ENCODE data around the gene GALNT2.
A peak's percentile ranks its signal among the peaks of the same experiment; 100 is the strongest.

The GALNT2 gene

GRCh38 chr1:230109066-230109465 lies 42.0 kb downstream of the GALNT2 start:
- FAIRE-seq (no peak), DNase-seq (ENCODE audit: insufficient read length, low spot score) (no peak)

GRCh38 chr1:230109895-230110667 lies 43.0 kb downstream of the GALNT2 start:
- FAIRE-seq: no peak
- DNase-seq (ENCODE audit: insufficient read length, low spot score): no peak

GRCh38 chr1:230110971-230111370 lies 43.9 kb downstream of the GALNT2 start:
- no peak for DNase-seq (ENCODE audit: insufficient read length, low spot score)
- peak; percentile 88 for FAIRE-seq

- FAIRE-seq (no peak), DNase-seq (ENCODE audit: insufficient read length, low spot score) (no peak)
These were observed 45.2 kb downstream of the GALNT2 start for GRCh38 chr1:230112131-230112701.

- FAIRE-seq (no peak), DNase-seq (ENCODE audit: insufficient read length, low spot score) (no peak)
These were observed 45.7 kb downstream of the GALNT2 start for GRCh38 chr1:230112782-230113181.

GRCh38 chr1:230113235-230113592 lies 46.2 kb downstream of the GALNT2 start:
- DNase-seq (ENCODE audit: insufficient read length, low spot score): no peak
- no peak for FAIRE-seq

GRCh38 chr1:230113593-230114236 lies 46.7 kb downstream of the GALNT2 start:
- DNase-seq (ENCODE audit: insufficient read length, low spot score): peak; percentile 82
- no peak for FAIRE-seq

- no peak for FAIRE-seq
- DNase-seq (ENCODE audit: insufficient read length, low spot score): no peak
These were observed 47.2 kb downstream of the GALNT2 start for GRCh38 chr1:230114237-230114651.

- no peak for FAIRE-seq
- no peak for DNase-seq (ENCODE audit: insufficient read length, low spot score)
These were observed 50.7 kb downstream of the GALNT2 start for GRCh38 chr1:230117694-230118093.

- no peak for DNase-seq (ENCODE audit: insufficient read length, low spot score)
- no peak for FAIRE-seq
These were observed 52.3 kb downstream of the GALNT2 start for GRCh38 chr1:230119340-230119739.

- no peak for DNase-seq (ENCODE audit: insufficient read length, low spot score)
- no peak for FAIRE-seq
These were observed 53.4 kb downstream of the GALNT2 start for GRCh38 chr1:230120289-230120920.

- DNase-seq (ENCODE audit: insufficient read length, low spot score): peak; percentile 38
- FAIRE-seq: no peak
These were observed 53.9 kb downstream of the GALNT2 start for GRCh38 chr1:230120921-230121381.

- no peak for DNase-seq (ENCODE audit: insufficient read length, low spot score)
- no peak for FAIRE-seq
These were observed 54.9 kb downstream of the GALNT2 start for GRCh38 chr1:230121950-230122349.

- no peak for DNase-seq (ENCODE audit: insufficient read length, low spot score)
- FAIRE-seq: no peak
These were observed 55.6 kb downstream of the GALNT2 start for GRCh38 chr1:230122366-230123279.

- FAIRE-seq (no peak), DNase-seq (ENCODE audit: insufficient read length, low spot score) (no peak)
These were observed 56.5 kb downstream of the GALNT2 start for GRCh38 chr1:230123280-230124185.

GRCh38 chr1:230124186-230125128 lies 57.4 kb downstream of the GALNT2 start:
- FAIRE-seq: no peak
- no peak for DNase-seq (ENCODE audit: insufficient read length, low spot score)

GRCh38 chr1:230125141-230125540 lies 58.1 kb downstream of the GALNT2 start:
- FAIRE-seq: no peak
- DNase-seq (ENCODE audit: insufficient read length, low spot score): no peak
